Suppressor macrophage treated with lipopolysaccharide for 4 hours (primary cell): ENCODE data around the gene ZBBX.

Experiments
- DNase-seq: peaks from one replicate; pipeline ENCODE4 v3.0.0-alpha.2; 2020

Gene ZBBX

GRCh38 chr3:167306319-167306718, 73.8 kb downstream of the ZBBX start:
- DNase-seq: no peak

GRCh38 chr3:167305340-167305890, 74.7 kb downstream of the ZBBX start:
- no peak for DNase-seq

- DNase-seq: no peak
These were observed 76.0 kb downstream of the ZBBX start for GRCh38 chr3:167304077-167304476.

GRCh38 chr3:167302678-167303077, 77.4 kb downstream of the ZBBX start:
- DNase-seq: no peak

GRCh38 chr3:167300207-167300606, 79.9 kb downstream of the ZBBX start:
- no peak for DNase-seq

- no peak for DNase-seq
These were observed 90.7 kb downstream of the ZBBX start for GRCh38 chr3:167289435-167289834.

- DNase-seq: no peak
These were observed 91.4 kb downstream of the ZBBX start for GRCh38 chr3:167288737-167289136.

- DNase-seq: no peak
These were observed 92.8 kb downstream of the ZBBX start for GRCh38 chr3:167287308-167287707.

- DNase-seq: no peak
These were observed 105.8 kb downstream of the ZBBX start for GRCh38 chr3:167274141-167274874.

GRCh38 chr3:167253037-167253436, 127.1 kb downstream of the ZBBX start:
- no peak for DNase-seq

GRCh38 chr3:167251678-167252077, 128.4 kb downstream of the ZBBX start:
- no peak for DNase-seq

- DNase-seq: no peak
These were observed 133.8 kb downstream of the ZBBX start for GRCh38 chr3:167246252-167246651.

- DNase-seq: no peak
These were observed 138.8 kb downstream of the ZBBX start for GRCh38 chr3:167241048-167241845.

- no peak for DNase-seq
These were observed 152.0 kb downstream of the ZBBX start for GRCh38 chr3:167228135-167228534.

- DNase-seq: no peak
These were observed 154.3 kb downstream of the ZBBX start for GRCh38 chr3:167225821-167226220.

GRCh38 chr3:167209011-167209410, 171.1 kb downstream of the ZBBX start:
- no peak for DNase-seq

- no peak for DNase-seq
These were observed 177.0 kb downstream of the ZBBX start for GRCh38 chr3:167203062-167203461.

- no peak for DNase-seq
These were observed 181.0 kb downstream of the ZBBX start for GRCh38 chr3:167198949-167199600.
